HTERT RPE-1 (cell line): ENCODE measurements around the gene CIB1.
"Not testable (repeated sequence)": the region's sequence is repeated elsewhere in the genome, so short reads cannot be mapped to it uniquely, and the experiment has no call there.

Experiments
- in situ Hi-C: fragments of 300-500 bp; cut with MboI; formaldehyde crosslinking; loops from 4 replicates; pipeline ENCODE4 v1.14.3; 2020; ENCODE audit warnings: low sequenced_read_pairs

The CIB1 gene

DNA sequence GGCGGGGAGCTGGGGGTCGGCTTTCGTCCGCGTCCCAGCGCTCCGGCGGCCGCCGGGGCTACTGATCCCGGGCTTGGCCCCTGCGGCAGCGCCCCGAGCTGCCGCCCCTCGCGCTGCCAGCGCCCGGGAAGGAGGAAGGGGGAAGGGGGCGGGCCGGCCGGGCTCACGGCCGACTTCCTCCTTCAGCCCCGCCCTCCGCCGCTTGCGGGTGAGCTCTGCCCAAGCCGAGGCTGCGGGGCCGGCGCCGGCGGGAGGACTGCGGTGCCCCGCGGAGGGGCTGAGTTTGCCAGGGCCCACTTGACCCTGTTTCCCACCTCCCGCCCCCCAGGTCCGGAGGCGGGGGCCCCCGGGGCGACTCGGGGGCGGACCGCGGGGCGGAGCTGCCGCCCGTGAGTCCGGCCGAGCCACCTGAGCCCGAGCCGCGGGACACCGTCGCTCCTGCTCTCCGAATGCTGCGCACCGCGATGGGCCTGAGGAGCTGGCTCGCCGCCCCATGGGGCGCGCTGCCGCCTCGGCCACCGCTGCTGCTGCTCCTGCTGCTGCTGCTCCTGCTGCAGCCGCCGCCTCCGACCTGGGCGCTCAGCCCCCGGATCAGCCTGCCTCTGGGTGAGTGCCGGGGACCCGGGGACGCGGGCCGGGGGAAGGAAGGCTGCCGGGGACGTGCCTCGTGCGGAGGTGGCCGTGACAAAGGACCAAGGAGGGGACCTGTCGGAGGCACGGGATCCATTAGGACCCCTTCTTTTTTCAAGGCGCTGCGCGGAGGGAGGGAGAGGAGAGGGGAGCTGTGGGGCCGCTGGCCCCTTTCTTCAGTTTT lies 32.4 kb downstream of the CIB1 start, which contains the start of gene SEMA4B:
SEMA4B (plus strand) TSS at position 201 of the 814 bp plus-strand sequence; CDS start at position 450, 249 bp downstream.
- in situ Hi-C loops: no loop called here

DNA sequence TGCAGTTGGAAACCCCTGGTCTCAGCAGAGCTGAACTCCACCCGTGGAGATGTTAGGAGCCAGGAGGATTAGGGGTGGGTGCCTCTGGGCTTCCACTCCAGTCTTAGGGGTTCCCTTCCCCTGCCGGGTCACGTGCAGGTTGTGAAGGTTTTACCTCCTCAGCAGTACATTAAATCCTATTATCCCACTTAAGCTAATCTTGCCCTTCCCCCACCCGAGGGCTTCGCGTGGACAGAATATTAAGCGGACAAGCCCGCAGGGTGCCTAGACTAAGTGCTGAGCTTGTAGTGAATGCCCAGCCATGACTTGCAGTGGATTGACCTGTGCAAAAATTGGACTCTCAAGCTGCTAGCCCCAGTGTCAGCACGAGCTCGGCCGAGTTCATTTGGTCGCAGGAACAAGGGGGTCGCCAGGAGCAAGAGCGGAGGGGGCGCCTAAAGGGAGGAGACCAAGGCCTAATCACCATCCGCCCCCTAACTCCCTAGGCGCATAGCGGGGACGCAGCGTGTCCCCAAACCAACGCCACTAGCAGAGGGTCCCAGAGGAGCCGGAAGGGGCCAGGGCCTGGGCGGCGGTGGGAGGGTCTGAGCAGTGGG lies 33.1 kb downstream of the CIB1 start:
- in situ Hi-C loops: no loop called here

DNA sequence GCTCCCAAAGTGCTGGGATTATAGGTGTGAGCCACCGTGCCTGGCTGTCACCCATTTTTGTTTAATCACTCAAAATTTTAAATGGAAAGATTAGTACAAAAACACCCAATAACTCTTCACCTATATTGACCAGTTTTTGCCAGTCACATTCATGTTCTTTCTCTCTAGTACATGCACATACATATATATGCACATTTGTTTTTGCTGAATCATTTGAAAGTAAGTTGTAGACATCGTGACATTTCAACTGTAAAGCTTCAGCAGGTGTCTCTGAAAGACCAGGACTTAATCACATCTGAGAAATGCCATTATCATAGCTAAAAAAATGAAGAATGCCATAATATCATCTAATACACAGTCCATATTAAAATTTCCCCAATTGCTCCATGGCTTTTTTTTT lies 39.1 kb downstream of the CIB1 start:
- in situ Hi-C loops: no loop called here

DNA sequence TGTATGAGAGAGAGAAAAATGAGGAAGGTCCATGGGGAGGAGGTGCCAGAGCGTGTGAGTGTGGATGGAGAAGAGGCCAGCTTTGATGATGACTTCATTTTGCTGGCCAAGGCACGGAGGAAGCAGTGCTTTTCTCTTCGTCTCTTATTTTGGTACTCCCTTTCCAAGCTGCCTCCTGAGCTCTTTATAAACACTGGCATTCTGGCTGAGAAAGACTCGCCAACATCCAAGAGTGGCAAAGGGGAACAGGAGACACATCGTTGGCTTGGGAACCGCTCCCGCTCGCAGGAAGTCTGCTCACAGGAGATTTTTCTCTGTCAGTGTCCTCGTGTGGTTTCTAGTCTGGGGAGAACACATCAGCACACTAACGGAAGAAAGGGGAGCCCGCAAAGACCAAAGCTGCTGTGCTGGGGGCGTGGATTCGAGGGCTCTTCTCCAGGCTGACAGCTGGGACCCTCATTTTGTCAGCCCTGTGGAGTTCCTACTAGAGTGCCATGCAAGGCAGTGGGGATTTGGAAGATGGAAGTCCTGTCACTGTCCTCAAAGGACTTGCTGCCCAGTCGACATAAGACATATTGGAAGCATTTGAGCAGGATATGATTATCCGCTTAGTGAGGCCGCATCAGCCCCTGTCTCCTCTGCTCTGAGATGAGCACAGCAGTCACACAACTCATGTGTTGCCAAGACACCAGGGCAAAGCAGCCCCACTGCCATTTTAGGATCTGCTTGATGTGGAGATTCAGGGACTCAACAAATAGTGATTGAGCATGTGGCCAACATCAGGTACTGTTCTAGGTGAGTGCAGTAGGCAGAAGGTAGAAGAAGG lies 40.6 kb downstream of the CIB1 start:
- in situ Hi-C loops: no loop called here

DNA sequence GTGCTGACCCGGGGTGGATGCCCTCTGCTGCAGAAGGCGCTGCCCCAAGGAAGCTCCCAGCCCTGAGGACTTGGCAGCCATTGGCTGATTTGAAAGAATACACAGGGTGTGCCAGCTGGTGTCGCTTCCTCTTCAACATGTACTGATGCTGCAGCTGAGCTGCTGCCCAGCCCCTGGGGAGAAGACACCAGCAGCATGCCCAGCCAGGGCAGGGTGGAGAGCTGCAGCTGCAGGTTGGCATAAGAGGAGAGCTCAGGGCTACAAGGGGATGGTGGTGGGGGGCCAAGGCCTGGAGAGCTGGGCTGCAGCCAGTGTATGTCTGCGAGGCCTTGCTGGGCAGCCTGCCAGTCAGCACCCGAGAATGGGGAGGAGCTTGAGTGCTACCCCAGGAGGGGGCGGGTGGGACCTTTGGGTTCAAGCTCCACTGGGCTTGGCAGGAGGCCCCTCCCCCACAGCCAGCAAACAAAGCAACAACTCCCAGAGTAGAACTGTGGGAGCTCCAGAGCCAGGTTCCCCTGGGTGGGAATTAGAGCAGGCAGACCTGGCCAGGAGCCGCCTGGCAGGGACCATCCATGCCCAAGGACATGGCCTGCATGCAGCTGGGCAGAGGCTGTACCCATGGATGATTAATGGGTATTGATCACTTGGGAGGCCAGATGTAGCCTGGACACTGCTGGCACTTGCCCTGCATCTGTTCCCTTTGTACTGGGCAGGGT lies 41.8 kb downstream of the CIB1 start:
- in situ Hi-C loops: no loop called here

DNA sequence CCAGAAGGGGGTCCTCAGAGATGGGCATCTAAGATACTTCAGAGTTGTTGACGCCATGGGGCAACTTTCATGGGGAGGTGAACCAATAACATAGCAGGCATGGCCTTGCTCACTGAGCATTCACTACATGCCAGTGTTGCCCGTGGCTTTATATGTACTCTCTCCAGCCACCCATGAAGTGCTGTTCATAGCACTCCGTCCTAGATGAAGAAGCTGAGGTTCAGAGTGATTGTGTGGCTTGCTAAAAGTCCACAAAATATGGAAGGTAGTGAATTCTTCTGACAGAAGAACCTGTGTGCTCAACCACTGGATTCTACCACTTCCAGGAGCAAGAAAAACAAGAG lies 42.4 kb downstream of the CIB1 start:
- in situ Hi-C loops: no loop called here

DNA sequence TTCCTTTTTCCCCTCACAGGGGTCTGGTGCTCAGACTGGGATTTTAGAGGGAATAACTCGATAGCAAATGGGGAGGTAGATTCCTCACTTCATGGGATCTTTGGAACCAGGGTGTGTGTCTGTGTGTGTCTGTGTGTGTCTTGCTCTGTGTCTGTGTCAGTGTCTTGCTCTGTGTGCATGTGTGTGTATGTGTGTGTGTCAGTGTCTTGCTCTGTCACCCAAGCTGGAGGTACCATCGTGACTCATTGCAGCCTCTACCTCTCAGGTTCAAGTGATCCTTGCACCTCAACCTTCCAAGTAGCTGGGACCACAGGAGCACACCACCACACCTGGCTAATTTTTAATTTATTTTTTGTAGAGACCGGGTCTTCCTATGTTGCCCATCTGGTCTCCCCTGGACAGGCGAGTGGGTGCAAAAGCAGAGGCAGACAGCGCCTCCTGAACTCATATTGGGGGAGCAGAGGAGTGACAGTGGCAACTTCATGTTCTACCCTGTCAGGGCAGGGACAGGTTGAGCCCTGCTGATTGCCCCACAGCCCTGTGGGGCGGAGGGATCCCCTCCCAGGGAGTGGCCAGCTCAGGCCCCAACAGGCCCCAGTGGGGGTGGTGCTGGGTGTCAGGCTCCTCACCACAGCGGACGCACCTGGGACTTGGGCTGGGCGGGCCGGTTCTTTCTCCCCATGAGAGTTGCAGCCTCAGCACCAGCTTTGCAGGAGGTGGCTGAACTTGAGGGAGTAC lies 43.0 kb downstream of the CIB1 start:
- in situ Hi-C loops: no loop called here

DNA sequence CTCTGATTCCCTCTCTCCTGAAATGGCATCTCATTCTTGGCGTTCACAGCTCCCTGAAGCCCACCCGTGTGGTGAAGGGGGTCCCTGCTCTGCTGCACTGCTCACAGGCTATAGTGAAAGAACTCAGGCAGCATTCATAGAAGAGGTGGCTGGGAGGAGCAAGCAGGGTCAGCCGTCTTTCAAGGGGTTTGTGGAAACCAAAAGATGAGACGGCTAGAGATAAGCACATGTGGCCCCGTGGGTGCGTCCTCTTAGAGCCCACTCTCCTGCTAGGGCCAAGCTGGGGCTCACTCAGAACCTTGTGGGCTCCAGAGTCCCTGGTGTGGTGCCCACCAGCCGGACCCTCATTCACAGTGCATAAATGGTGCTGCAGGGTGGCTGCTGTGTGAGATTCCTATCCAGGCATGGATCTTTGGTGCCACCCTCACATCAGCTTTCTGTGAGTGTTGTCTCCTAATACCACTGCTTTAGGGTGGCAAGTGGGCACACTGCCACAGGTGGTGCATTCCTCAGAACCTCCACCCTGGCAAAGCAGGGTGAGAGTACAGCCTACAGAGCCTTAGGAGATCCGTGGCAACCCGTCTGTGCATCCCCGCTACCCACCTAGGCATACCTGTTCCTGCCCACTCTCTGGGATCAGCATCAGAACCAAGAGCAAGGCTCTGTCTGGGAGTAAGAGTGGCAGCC lies 43.8 kb downstream of the CIB1 start:
- in situ Hi-C loops: no loop called here

DNA sequence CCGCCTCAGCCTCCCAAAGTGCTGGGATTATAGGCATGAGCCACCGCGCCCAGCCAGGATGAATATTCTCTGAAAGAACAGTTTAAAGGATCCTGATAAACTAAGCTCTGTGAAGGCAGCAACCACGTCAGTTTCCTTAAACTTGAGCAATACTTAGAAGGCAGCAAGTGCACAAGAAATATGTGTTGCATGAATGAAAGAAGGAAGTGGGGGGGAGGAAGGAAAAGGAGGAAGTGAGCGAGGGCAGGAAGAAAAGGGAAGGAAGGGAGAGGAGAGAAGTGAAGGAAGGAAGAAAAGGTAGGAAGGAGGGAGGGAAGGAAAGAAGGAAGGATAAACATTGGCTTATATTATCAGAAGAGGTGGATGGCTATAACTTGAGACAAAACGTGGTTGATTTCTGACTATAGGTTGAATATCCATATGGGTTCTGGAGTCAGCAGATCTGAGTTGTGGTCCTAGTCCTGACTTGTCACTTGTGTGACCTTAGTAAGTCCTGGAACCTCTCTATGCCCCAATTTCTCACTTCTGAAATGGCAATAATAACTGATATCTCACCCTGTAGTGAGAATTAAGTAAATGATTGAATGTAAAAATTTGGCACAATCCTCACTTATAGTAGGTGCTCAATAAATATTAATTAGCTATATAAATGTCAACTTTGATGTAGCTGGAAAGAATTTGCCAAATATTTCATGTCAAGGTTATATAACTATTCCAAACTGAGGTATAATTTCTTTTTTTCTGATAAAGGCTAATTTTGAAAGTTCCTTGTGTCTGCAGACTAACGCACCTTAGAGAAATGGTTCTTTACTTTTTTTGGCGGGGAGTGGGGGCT lies 44.6 kb downstream of the CIB1 start:
- in situ Hi-C loops: no loop called here

DNA sequence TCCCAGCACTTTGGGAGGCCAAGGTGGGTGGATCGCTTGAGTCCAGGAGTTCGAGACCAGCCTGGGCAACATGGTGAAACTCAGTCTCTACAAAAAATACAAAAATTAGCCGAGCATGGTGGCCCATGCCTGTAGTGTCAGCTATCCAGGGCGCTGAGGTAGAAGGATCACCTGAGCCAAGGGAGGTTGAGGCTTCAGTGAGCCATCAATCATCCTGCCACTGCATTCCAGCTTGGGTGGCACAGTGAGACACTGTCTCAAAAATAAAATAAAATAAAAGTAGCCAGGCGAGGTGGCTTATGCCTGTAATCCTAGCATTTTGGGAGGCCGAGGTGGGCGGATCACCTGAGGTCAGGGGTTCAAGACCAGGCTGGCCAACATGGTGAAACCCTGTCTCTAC lies 45.7 kb downstream of the CIB1 start:
- in situ Hi-C loops: not testable (repeated sequence)

DNA sequence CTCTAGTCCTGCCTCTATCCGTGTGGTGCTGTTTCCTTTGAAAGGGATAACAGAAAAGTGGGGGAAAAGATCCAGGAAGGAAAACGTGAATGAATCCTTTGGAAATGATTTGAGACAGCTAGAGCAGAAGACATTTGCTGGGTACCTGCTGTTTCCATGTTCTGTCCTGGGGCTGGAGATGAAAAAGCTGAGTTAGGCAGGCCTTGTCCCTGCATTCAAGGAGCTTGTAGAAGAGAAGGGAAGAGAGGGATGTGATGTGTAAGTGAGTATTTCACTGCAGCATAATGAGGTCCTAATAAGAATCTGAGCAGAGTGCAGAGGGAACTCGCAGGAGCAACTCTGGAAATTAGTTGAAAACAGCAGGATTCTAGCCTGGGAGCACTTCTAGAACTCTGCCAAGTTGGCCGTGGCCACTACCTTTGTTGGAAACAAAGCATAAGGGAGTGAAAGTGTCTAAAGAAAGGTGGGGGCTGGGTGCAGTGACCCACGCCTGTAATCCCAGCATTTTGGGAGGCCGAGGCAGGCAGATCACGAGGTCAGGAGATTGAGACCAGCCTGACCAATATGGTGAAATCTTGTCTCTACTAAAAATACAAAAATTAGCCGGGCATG lies 46.4 kb downstream of the CIB1 start:
- in situ Hi-C loops: no loop called here

DNA sequence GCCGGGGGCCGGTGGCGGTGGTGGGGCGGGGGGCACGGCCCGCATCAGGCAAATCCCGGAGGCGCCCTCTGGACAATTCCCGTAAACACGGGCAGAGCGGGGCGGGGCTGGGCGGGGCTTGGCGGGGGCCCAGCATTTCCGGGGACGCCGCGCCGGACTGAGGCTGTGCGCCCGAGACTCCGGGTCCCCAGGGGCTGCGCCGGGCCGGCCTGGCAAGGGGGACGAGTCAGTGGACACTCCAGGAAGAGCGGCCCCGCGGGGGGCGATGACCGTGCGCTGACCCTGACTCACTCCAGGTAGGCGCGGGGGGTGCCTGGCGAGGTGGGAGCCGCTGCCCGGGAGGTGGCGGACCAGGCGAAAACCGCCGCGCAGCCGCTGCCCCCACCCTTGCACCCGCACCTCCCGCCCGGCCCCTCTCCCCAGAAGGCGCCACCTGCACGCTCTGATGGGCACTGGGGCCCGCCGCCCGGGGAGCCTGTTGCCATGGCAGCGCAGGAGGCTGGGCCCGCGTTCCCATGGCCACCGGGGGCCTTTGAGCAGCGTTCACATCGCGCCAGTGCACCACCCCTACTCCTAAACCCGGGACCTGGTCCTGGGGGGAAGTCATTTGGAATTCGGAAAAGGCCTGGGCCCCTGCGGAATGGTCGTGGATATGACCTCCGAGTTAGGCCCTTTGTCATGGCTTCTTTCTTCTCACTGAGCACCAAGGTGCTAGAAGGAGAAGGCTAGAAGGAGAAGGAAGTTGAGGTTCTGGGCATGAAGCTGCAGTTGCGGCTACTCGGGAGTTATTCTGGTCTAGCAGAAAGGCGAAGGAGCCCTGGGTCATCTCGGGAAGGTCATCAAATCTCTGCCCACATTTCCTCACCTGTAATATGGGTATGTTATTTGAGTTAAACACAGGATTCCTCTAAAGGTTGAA lies 48.7 kb downstream of the CIB1 start:
- in situ Hi-C loops: no loop called here

DNA sequence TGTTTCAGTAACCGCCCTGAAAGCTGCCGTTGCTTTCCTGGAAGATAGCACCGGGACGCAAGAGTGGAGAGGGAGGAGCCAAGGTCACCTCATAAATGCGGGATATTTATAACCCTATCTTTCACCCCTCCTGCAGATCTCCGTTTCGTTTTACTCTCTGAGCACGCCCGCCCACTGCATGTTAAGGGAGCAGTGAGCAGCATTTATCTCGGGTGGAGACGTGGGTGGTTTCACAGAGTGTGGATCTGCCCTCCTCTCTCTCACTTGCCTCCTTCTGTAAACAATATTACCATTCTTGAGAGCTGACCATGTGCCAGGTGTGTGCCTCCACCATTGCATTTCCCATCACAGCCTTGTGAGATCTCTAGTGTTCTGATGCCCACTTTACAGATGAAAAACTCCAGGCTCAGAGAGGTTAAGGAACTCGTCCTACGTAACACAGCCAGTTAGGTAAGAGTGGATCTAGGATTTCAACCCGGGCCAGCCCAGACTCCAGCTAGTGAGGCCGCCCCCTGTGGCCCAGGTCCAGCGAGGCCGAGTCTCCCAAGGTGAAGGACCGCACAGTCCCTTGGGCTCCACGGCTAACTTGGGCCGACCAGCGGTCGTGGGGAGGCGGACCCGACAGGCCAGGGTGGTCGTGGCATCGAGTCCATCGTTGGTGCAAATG lies 49.5 kb downstream of the CIB1 start:
- in situ Hi-C loops: no loop called here

DNA sequence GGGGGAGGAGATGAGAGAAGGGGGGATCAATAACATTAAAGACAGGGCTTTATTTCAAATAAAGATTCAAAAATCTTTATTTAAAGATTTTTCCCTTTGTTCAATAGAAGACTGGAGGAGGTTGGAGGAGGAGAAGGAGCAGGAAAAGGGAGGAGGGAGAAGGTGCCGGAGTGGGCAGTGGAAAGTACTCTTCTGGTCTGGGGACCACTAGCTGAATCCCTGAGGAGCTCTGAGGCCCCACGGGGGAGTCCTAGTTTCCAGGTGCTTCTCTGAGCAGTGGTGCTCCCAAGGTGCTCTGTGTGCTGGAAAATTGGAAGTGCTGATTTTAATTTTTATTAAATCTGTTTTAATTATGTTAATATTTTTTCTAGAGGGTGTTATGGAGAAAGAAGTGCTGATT lies 52.0 kb downstream of the CIB1 start:
- in situ Hi-C loops: no loop called here
